HepG2 (cell line): ENCODE measurements around the gene DERL2. TPM values are rescaled to one million over a fixed set of nuclear protein-coding genes. Genes with fewer than 3 reads are reported as not detected.

Experiments
- BCL6 ChIP-seq: IDR thresholded peaks from 2 replicates; pipeline ENCODE4 v1.6.1; 2016; ENCODE audit warnings: missing genetic modification reagents, missing compliant biosample characterization
- DNMT1 ChIP-seq: sonication (generic); formaldehyde crosslinking; IDR thresholded peaks from 2 replicates; pipeline ENCODE4 v1.5.1; 2020; ENCODE audit warnings: mild to moderate bottlenecking, missing genetic modification reagents
- FIP1L1 ChIP-seq: fragments of 200-400 bp; formaldehyde crosslinking; IDR thresholded peaks from 2 replicates; pipeline ENCODE4 v1.6.1; 2018; ENCODE audit warnings: low read depth, mild to moderate bottlenecking, low read length, moderate library complexity, borderline replicate concordance; ENCODE audit not compliant: insufficient read depth
- GABPB1 ChIP-seq: IDR thresholded peaks from 2 replicates; pipeline ENCODE4 v1.6.1; 2016; ENCODE audit warnings: mild to moderate bottlenecking, missing genetic modification reagents, moderate library complexity, missing compliant biosample characterization
- GATAD1 ChIP-seq: IDR thresholded peaks from 2 replicates; pipeline ENCODE4 v1.6.1; 2016; ENCODE audit warnings: missing genetic modification reagents, missing compliant biosample characterization
- GTF2F1 ChIP-seq: fragments of 150-350 bp; IDR thresholded peaks from 2 replicates; pipeline ENCODE4 v1.6.1; 2014; ENCODE audit warnings: low read length
- IKZF1 ChIP-seq: fragments of 450-650 bp; IDR thresholded peaks from 2 replicates; pipeline ENCODE4 v1.7.1; 2016
- JUN ChIP-seq: sonication (generic); formaldehyde crosslinking; IDR thresholded peaks from 2 replicates; pipeline ENCODE4 v1.4.0; 2020; ENCODE audit warnings: mild to moderate bottlenecking, missing genetic modification reagents
- KLF9 ChIP-seq: IDR thresholded peaks from 2 replicates; pipeline ENCODE4 v1.6.1; 2016; ENCODE audit warnings: low read depth
- NKX3-1 ChIP-seq: sonication (generic); formaldehyde crosslinking; IDR thresholded peaks from 2 replicates; pipeline ENCODE4 v1.5.0; 2020; ENCODE audit warnings: missing genetic modification reagents
- PAWR ChIP-seq: sonication (generic); formaldehyde crosslinking; IDR thresholded peaks from 2 replicates; pipeline ENCODE4 v1.4.0; 2020; ENCODE audit warnings: missing genetic modification reagents, mild to moderate bottlenecking, borderline replicate concordance
- RFXANK ChIP-seq: IDR thresholded peaks from 2 replicates; pipeline ENCODE4 v1.6.1; 2016
- SMARCC2 ChIP-seq: fragments of 450-650 bp; IDR thresholded peaks from 2 replicates; pipeline ENCODE4 v1.6.1; 2017; ENCODE audit warnings: antibody characterized with exemption, mild to moderate bottlenecking
- SP5 ChIP-seq: IDR thresholded peaks from 2 replicates; pipeline ENCODE4 v1.6.1; 2016; ENCODE audit warnings: low read depth, borderline replicate concordance
- TBX2 ChIP-seq: sonication (generic); formaldehyde crosslinking; IDR thresholded peaks from 2 replicates; pipeline ENCODE4 v1.5.0; 2020; ENCODE audit warnings: missing genetic modification reagents, mild to moderate bottlenecking, borderline replicate concordance
- ZKSCAN5 ChIP-seq: sonication (generic); formaldehyde crosslinking; IDR thresholded peaks from 2 replicates; pipeline ENCODE4 v1.5.1; 2020; ENCODE audit warnings: mild to moderate bottlenecking, missing genetic modification reagents
- ZNF543 ChIP-seq: sonication (generic); formaldehyde crosslinking; IDR thresholded peaks from 2 replicates; pipeline ENCODE4 v1.4.0; 2020; ENCODE audit warnings: mild to moderate bottlenecking, missing genetic modification reagents
- ZNF607 ChIP-seq: sonication (generic); formaldehyde crosslinking; IDR thresholded peaks from 2 replicates; pipeline ENCODE4 v1.5.1; 2020; ENCODE audit warnings: missing genetic modification reagents, mild to moderate bottlenecking, borderline replicate concordance
- ZSCAN25 ChIP-seq: sonication (generic); formaldehyde crosslinking; IDR thresholded peaks from 2 replicates; pipeline ENCODE4 v1.8.0; 2022; ENCODE audit warnings: mild to moderate bottlenecking, missing genetic modification reagents
- polyA plus RNA-seq, 8 experiments: library from polyadenylated mRNA; depleted of rRNA in 3 of 8; stranded (reverse) in 7 of 8; unstranded in 1 of 8; fragments of >200 nt; fragmentation: Illumina TruSeq in 4 of 8; extraction: Trizol in 4 of 8; gene quantifications; 2 replicates each; pipeline versions ENCODE4 v1.2.1 to v1.2.3, GENCODE V29; 2011 to 2016; ENCODE audit warnings: low read depth in 4 of 8, missing spikeins in 1 of 8, mixed read lengths in 1 of 8; ENCODE audit not compliant: insufficient read depth in 1 of 8
- total RNA-seq, 5 experiments: library from RNA; depleted of rRNA; stranded (reverse); fragments of >200 nt; fragmentation: Illumina TruSeq; extraction: Trizol; gene quantifications; 2 replicates each; pipeline ENCODE4 v1.2.3, GENCODE V29; 2016; ENCODE audit warnings: low read depth in 1 of 5
- TF ChIP-seq, protein P1 (sequence below): sonication (generic); formaldehyde crosslinking; IDR thresholded peaks from 2 replicates; pipeline ENCODE4 v1.8.0; 2022; ENCODE audit warnings: missing genetic modification reagents, mild to moderate bottlenecking, borderline replicate concordance
- TF ChIP-seq, protein P2 (sequence below): fragments of 450-650 bp; IDR thresholded peaks from 2 replicates; pipeline ENCODE4 v1.6.1; 2017; ENCODE audit warnings: mild to moderate bottlenecking
- TF ChIP-seq, protein P3 (sequence below): sonication (generic); formaldehyde crosslinking; IDR thresholded peaks from 2 replicates; pipeline ENCODE4 v1.5.1; 2020; ENCODE audit warnings: mild to moderate bottlenecking, missing genetic modification reagents, borderline replicate concordance

The DERL2 gene
- total and polyA plus RNA-seq, 2 of the 13 experiments (the other 11 are each of a cell fraction or from before 2014, with no cell fraction given) = 59.3 to 65.2 TPM

DNA sequence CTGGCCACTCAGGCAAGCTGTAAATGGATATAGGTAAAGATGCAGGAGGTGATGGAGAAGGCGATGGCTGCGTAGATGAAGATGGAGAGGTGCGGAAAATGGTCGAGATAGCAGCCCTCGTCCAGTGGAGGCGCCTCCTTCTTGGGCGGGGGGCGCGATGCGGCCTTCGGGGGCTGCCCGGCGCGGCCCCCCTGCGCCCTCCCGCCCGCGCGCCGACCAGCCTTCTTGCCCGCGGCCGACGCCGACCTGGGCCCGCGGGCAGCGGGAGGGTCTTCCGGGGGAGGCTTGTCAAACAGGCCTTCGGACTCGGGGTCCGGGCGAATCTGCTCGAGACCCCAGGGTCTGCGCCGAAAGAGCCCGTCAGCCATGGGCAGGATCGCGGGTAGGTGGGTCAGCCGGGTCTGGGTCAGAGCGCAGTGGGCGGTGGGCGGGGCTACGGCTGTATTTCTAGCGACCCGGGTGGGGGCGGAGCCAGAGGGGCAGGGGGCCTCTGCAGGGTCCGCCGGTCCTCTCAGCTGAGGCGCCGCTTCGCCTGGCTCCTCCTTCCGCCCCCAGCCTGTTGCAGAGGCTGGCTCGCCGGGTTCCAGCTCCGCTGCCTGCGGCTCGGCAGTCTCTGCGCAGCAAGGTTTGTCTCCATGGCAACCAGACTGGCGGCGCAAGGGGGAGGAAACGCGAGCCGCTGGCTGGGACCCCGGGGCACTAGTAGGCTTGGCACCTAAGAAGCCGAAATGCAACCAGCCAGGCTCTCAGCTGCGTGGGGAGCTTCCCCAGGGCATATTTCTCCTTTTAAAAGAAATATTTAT lies 14.8 kb upstream of the DERL2 start (continued):
- TF ChIP-seq DNMT1 (CRISPR knock-in tag) (no peak), FIP1L1 (no peak), BCL6 (CRISPR knock-in tag) (0 out of 2 replicates have a peak, but pooled peaks have one; percentile 26), GATAD1 (CRISPR knock-in tag) (no peak), ZNF543 (CRISPR knock-in tag) (peak; percentile 72; the same call in 1 of the 2 replicates), ZSCAN25 (CRISPR knock-in tag) (no peak), SP5 (CRISPR knock-in tag) (0 out of 2 replicates have a peak, but pooled peaks have one; percentile 24), KLF9 (no peak), PAWR (CRISPR knock-in tag) (no peak), ZNF607 (CRISPR knock-in tag) (no peak), GTF2F1 (no peak), ZKSCAN5 (CRISPR knock-in tag) (no peak), NKX3-1 (CRISPR knock-in tag) (no peak), RFXANK (CRISPR knock-in tag) (no peak), JUN (no peak), SMARCC2 (no peak), GABPB1 (CRISPR knock-in tag) (peak; percentile 80), IKZF1 (no peak), TBX2 (CRISPR knock-in tag) (no peak; the same call in 1 of the 2 replicates)
- TF ChIP-seq, protein P1, sequence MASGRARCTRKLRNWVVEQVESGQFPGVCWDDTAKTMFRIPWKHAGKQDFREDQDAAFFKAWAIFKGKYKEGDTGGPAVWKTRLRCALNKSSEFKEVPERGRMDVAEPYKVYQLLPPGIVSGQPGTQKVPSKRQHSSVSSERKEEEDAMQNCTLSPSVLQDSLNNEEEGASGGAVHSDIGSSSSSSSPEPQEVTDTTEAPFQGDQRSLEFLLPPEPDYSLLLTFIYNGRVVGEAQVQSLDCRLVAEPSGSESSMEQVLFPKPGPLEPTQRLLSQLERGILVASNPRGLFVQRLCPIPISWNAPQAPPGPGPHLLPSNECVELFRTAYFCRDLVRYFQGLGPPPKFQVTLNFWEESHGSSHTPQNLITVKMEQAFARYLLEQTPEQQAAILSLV (CRISPR knock-in tag) = no peak
- TF ChIP-seq, protein P2, sequence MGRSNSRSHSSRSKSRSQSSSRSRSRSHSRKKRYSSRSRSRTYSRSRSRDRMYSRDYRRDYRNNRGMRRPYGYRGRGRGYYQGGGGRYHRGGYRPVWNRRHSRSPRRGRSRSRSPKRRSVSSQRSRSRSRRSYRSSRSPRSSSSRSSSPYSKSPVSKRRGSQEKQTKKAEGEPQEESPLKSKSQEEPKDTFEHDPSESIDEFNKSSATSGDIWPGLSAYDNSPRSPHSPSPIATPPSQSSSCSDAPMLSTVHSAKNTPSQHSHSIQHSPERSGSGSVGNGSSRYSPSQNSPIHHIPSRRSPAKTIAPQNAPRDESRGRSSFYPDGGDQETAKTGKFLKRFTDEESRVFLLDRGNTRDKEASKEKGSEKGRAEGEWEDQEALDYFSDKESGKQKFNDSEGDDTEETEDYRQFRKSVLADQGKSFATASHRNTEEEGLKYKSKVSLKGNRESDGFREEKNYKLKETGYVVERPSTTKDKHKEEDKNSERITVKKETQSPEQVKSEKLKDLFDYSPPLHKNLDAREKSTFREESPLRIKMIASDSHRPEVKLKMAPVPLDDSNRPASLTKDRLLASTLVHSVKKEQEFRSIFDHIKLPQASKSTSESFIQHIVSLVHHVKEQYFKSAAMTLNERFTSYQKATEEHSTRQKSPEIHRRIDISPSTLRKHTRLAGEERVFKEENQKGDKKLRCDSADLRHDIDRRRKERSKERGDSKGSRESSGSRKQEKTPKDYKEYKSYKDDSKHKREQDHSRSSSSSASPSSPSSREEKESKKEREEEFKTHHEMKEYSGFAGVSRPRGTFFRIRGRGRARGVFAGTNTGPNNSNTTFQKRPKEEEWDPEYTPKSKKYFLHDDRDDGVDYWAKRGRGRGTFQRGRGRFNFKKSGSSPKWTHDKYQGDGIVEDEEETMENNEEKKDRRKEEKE = no peak
- TF ChIP-seq, protein P3, sequence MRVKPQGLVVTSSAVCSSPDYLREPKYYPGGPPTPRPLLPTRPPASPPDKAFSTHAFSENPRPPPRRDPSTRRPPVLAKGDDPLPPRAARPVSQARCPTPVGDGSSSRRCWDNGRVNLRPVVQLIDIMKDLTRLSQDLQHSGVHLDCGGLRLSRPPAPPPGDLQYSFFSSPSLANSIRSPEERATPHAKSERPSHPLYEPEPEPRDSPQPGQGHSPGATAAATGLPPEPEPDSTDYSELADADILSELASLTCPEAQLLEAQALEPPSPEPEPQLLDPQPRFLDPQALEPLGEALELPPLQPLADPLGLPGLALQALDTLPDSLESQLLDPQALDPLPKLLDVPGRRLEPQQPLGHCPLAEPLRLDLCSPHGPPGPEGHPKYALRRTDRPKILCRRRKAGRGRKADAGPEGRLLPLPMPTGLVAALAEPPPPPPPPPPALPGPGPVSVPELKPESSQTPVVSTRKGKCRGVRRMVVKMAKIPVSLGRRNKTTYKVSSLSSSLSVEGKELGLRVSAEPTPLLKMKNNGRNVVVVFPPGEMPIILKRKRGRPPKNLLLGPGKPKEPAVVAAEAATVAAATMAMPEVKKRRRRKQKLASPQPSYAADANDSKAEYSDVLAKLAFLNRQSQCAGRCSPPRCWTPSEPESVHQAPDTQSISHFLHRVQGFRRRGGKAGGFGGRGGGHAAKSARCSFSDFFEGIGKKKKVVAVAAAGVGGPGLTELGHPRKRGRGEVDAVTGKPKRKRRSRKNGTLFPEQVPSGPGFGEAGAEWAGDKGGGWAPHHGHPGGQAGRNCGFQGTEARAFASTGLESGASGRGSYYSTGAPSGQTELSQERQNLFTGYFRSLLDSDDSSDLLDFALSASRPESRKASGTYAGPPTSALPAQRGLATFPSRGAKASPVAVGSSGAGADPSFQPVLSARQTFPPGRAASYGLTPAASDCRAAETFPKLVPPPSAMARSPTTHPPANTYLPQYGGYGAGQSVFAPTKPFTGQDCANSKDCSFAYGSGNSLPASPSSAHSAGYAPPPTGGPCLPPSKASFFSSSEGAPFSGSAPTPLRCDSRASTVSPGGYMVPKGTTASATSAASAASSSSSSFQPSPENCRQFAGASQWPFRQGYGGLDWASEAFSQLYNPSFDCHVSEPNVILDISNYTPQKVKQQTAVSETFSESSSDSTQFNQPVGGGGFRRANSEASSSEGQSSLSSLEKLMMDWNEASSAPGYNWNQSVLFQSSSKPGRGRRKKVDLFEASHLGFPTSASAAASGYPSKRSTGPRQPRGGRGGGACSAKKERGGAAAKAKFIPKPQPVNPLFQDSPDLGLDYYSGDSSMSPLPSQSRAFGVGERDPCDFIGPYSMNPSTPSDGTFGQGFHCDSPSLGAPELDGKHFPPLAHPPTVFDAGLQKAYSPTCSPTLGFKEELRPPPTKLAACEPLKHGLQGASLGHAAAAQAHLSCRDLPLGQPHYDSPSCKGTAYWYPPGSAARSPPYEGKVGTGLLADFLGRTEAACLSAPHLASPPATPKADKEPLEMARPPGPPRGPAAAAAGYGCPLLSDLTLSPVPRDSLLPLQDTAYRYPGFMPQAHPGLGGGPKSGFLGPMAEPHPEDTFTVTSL (CRISPR knock-in tag) = no peak
